ENCODE measurements around the gene CA6. TPM values are rescaled to one million over a fixed set of nuclear protein-coding genes. Genes with fewer than 3 reads are reported as not detected.

The CA6 gene
- total RNA-seq, 2 experiments from 2014 or later = not detected

DNA sequence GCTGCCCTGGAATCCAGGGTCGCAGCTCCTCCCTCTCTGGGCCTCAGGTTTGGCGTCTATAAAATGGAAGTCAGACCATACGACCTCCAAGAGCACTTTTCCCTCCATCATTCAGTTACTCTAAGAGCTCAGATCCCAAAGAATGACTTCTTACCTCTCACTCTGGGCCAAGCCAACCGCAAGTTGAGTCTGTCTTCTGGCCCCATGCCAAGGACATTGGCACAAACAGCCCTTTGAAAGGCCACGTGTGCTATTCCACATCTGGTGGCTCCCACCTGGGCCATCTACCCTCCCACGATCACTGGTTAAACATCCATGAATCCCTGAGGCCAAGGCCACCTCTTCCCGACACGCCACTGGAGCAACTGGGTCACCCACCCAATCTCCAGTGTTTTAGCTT, 68.2 kb downstream of the CA6 start:
- intact Hi-C loops (cut with micrococcal nuclease; ENCODE audit: unreplicated experiment) = no loop called here
- BruUV-seq (replicated peaks) = no TSS peak
- Histone ChIP-seq H3K36me3 (ENCODE audit: insufficient read depth, low read length) (no peaks in the 10 kb centered on the region), H4K20me1 (ENCODE audit: insufficient read depth, low read length) (no peaks in the 10 kb centered on the region), H3K4me1 (ENCODE audit: insufficient read depth, low read length, poor library complexity, severe bottlenecking) (peaks cover 52% of the 10 kb centered on the region), H3K4me2 (ENCODE audit: low read length) (no peak overlapping the region), H3K79me2 (ENCODE audit: insufficient read depth, low read depth, low read length) (no peaks in the 10 kb centered on the region), H2AFZ (ENCODE audit: low read length) (no peak overlapping the region), H3K9me3 (ENCODE audit: low read length) (no peaks in the 10 kb centered on the region), H3K27ac (ENCODE audit: low read depth, low read length, poor library complexity, severe bottlenecking) (no peak overlapping the region), H3K9me2 (ENCODE audit: insufficient read depth, low read length) (no peaks in the 10 kb centered on the region), H3K4me3 (ENCODE audit: low read depth, low read length, poor library complexity, severe bottlenecking) (no peak overlapping the region)
- ChIA-PET CTCF (ENCODE audit: unreplicated experiment) (no interaction called here), POLR2A (interaction anchor here (0.6 kb wide), 1 partner anchor 59 kb away, joined by 4 read pairs; no protein-coding TSS in a partner anchor)
- DNase-seq (ENCODE audit: low spot score) = no peak
- TF ChIP-seq, protein P1, sequence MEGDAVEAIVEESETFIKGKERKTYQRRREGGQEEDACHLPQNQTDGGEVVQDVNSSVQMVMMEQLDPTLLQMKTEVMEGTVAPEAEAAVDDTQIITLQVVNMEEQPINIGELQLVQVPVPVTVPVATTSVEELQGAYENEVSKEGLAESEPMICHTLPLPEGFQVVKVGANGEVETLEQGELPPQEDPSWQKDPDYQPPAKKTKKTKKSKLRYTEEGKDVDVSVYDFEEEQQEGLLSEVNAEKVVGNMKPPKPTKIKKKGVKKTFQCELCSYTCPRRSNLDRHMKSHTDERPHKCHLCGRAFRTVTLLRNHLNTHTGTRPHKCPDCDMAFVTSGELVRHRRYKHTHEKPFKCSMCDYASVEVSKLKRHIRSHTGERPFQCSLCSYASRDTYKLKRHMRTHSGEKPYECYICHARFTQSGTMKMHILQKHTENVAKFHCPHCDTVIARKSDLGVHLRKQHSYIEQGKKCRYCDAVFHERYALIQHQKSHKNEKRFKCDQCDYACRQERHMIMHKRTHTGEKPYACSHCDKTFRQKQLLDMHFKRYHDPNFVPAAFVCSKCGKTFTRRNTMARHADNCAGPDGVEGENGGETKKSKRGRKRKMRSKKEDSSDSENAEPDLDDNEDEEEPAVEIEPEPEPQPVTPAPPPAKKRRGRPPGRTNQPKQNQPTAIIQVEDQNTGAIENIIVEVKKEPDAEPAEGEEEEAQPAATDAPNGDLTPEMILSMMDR (conservative IDR thresholded peaks at IDR 0.05; ENCODE audit: low read length) = no peak
- TF ChIP-seq EZH2phosphoT487 (IDR thresholded peaks at IDR 0.05; ENCODE audit: borderline replicate concordance, low read depth, low read length) = no peak

DNA sequence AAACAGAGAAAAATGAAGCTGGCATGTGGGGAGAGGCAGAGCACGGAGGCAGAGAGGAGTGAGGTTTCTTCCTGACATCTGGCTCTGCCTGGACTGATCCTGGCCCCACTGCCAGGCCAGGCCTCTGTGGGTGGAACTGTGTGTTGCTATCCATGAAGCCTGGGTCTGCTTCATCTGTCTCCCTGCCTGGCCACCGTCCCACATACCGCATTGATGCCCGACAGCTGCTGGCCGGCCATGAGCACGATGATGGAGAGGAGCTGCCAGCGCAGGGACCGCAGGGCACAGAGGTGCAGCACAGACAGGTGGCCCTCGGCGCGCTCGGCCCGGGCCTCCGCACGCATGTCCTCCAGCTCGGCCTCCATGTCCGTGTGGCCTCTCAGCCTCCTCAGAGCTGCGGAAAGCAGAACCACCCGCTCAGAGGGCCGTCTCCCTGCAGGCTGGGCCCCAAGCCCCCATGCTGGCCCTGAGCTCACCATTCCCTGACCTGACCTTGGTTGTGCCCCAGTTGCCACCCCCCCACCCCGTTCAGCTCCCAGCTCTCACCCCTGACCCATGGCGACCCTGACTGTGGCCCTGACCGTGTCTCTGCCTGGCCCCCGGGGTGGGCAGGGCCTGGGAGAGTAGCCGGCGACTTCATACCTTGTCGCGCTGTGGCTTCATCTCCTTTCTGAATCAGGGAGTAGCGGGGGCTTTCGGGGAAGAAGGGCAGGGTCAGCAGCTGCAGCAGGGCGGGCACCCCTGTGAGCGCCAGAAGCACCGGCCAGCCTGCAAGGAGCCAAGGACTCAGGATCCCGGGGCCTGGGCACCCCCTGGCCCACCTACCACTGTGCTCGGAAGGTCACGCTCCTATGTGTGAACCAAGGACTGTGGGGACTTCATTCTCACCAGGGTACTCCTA, 69.1 kb downstream of the CA6 start:
- H3K4me3 ChIP-seq (ENCODE audit: low read depth, low read length, poor library complexity, severe bottlenecking) = no peak overlapping the region
- no peak for DNase-seq (ENCODE audit: low spot score)
- no peaks in the 10 kb centered on the region for H3K36me3 ChIP-seq (ENCODE audit: insufficient read depth, low read length)
- no TSS peak for BruUV-seq (replicated peaks)
- POLR2A ChIA-PET = interaction anchor here (0.8 to 1.3 kb wide), 3 partner anchors 15 to 60 kb away, joined by 3 read pairs; no protein-coding TSS in a partner anchor
- H3K9me3 ChIP-seq (ENCODE audit: low read length) = no peaks in the 10 kb centered on the region
- intact Hi-C loops (cut with micrococcal nuclease; ENCODE audit: unreplicated experiment) = no loop called here
- no peak overlapping the region for H3K27ac ChIP-seq (ENCODE audit: low read depth, low read length, poor library complexity, severe bottlenecking)
- H3K9me2 ChIP-seq (ENCODE audit: insufficient read depth, low read length) = no peaks in the 10 kb centered on the region
- H2AFZ ChIP-seq (ENCODE audit: low read length) = no peak overlapping the region
- TF ChIP-seq, protein P1 (conservative IDR thresholded peaks at IDR 0.05; ENCODE audit: low read length) = no peak
- no peak for TF ChIP-seq EZH2phosphoT487 (IDR thresholded peaks at IDR 0.05; ENCODE audit: borderline replicate concordance, low read depth, low read length)
- no peaks in the 10 kb centered on the region for H3K79me2 ChIP-seq (ENCODE audit: insufficient read depth, low read depth, low read length)
- peaks cover 43% of the 10 kb centered on the region for H3K4me1 ChIP-seq (ENCODE audit: insufficient read depth, low read length, poor library complexity, severe bottlenecking)
- no peaks in the 10 kb centered on the region for H4K20me1 ChIP-seq (ENCODE audit: insufficient read depth, low read length)
- peak overlapping the region; percentile 34; the same call in 1 of the 2 replicates for H3K4me2 ChIP-seq (ENCODE audit: low read length)
- CTCF ChIA-PET (ENCODE audit: unreplicated experiment) = interaction anchor here (1.2 kb wide), 1 partner anchor 10 kb away, joined by 6 read pairs; no protein-coding TSS in a partner anchor

DNA sequence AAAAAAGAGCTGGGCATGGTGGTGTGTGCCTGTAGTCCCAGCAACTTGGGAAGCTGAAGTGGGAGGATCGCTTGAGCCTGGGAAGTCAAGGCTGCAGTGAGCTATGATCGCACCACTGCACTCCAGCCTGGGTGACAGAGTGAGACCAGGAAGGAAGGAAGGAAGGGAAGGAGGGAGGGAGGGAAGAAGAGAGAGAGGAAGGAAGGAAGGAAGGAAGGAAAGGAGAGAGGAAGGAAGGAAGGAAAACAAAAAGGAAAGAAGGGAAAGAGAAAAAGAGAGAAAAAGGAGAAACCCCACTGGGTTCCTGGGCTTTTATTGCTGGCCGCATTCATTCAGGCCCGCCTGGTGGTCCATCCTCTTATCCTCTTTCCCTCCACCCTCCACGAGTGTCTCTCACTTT, 70.8 kb downstream of the CA6 start:
- POLR2A ChIA-PET = no interaction called here
- intact Hi-C loops (cut with micrococcal nuclease; ENCODE audit: unreplicated experiment) = no loop called here
- BruUV-seq (replicated peaks) = no TSS peak

More for the DNA sequence above, 70.8 kb downstream of the CA6 start:
- CTCF ChIA-PET (ENCODE audit: unreplicated experiment) = no interaction called here
- Histone ChIP-seq H3K79me2 (ENCODE audit: insufficient read depth, low read depth, low read length) (no peaks in the 10 kb centered on the region), H3K4me1 (ENCODE audit: insufficient read depth, low read length, poor library complexity, severe bottlenecking) (peaks cover 25% of the 10 kb centered on the region), H2AFZ (ENCODE audit: low read length) (no peak overlapping the region), H3K9me2 (ENCODE audit: insufficient read depth, low read length) (no peaks in the 10 kb centered on the region), H4K20me1 (ENCODE audit: insufficient read depth, low read length) (no peaks in the 10 kb centered on the region), H3K4me3 (ENCODE audit: low read depth, low read length, poor library complexity, severe bottlenecking) (no peak overlapping the region), H3K27ac (ENCODE audit: low read depth, low read length, poor library complexity, severe bottlenecking) (peak overlapping the region; percentile 11), H3K9me3 (ENCODE audit: low read length) (no peaks in the 10 kb centered on the region), H3K36me3 (ENCODE audit: insufficient read depth, low read length) (no peaks in the 10 kb centered on the region), H3K4me2 (ENCODE audit: low read length) (peak overlapping the region; percentile 34)
- no peak for DNase-seq (ENCODE audit: low spot score)
- no peak for TF ChIP-seq EZH2phosphoT487 (IDR thresholded peaks at IDR 0.05; ENCODE audit: borderline replicate concordance, low read depth, low read length)
- TF ChIP-seq, protein P1 (conservative IDR thresholded peaks at IDR 0.05; ENCODE audit: low read length) = no peak
